GM19351 (cell line): ENCODE data around the gene RGMA.
A peak's percentile ranks its signal among the peaks of the same experiment; 100 is the strongest.

Experiments used
- ATAC-seq: cut with Tn5 transposase; IDR thresholded peaks from one replicate; pipeline ENCODE4 v1.9.1; 2021; ENCODE audit warnings: mild to moderate bottlenecking, moderate library complexity; ENCODE audit not compliant: unreplicated experiment

Gene RGMA

GRCh38 chr15:93020976-93021772 lies 67.8 kb downstream of the RGMA start:
- peak; percentile 80 for ATAC-seq

- ATAC-seq = no peak
Measured at GRCh38 chr15:93019971-93020370, 69.0 kb downstream of the RGMA start.

DNA sequence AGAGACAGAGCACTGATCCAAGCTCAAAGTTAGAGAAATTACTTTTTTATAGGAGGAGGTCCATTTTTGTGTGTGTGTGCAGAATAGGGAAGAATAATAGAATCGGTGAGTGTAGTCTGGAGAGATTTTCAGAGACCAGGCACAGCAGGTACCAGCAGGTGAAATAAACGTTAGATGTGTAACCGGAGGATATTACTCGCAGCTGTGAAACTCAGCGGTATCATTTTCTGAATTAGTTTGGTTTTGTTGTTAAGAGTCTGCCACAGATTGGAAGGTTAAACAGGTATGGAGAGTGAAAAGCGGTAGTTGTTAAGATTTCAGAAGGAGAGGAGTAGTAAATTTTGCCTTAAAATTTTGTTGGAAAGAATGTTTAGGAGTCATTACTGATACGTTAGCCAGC lies 69.9 kb downstream of the RGMA start:
- no peak for ATAC-seq

DNA sequence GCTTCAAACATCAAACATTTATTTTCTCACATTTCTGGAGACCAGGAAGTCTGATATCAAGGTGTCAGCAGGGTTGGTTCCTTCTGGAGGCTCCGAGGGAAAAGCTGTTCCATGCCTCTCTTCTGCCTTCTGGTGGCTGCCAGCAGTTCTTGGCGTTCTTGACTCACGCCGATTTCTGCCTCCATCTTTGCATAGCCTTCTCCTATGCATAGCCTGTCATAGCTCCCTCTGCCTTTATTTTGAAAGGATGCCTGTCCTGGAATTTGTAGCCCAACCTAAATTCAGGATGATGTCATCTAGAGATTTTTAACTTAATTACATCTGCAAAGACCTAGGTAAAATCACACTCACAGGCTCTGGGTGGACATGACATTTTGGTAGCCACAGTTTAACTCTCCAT lies 70.4 kb downstream of the RGMA start:
- no peak for ATAC-seq

DNA sequence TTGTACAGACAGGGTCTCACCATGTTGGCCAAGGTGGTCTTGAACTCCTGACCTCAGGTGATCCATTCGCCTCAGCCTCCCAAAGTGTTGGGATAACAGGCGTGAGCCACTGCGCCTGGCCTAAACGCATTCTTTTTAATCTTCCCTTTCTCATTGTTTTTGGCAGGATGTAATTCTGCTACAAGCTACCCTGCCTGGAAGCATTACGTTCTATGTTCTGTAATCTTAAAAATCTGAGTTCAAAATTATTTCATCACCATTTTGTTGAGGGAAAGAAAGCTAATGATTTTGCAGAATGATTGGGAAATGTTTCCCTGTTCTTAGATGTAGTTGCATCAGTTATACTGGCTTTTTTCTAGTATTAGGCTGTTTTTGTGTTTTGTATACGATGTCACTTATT lies 71.5 kb downstream of the RGMA start:
- no peak for ATAC-seq

- no peak for ATAC-seq
Measured at GRCh38 chr15:93012786-93013185, 76.2 kb downstream of the RGMA start.

DNA sequence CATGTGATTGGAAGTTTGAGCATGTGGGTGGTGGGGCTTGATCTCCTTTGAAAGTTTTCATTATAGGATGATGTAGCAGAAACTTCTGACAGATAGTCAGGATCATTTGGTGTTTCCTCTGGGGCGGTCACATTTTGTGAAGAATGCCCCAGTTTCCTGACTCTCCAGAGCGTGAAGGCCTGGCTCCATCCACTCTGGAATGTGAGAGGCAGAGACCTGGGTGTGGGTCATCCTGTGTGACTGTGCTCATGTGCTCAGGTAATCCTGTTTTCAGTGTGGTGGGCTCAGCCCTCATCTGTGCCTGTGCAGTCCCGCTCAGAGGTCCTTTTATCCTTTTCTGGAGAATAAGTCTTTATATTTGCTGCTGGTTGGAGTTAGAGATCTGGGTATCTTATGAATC lies 81.0 kb downstream of the RGMA start:
- ATAC-seq = no peak

GRCh38 chr15:93005133-93005532 lies 83.9 kb downstream of the RGMA start:
- no peak for ATAC-seq

DNA sequence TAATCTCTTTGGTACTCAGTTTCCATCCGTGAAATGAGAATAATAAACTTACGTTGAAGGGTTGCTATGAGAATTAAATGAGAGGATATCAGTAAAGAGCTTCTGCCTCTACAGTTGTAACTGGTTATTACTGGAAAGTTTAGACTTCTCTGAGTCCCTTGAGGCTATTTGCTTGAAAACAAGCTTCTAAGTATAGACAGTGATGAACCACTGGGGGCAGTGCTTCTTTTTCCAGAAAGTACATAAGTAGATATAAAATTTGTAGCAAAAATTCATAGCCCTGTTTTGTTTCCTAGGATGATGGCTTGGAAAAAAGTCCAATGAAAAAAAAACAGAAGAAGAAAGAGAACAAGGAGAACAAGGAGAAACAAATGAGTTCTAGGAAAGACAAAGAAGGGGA lies 87.1 kb downstream of the RGMA start:
- no peak for ATAC-seq

- ATAC-seq = no peak
Measured at GRCh38 chr15:93001156-93001555, 87.9 kb downstream of the RGMA start.

DNA sequence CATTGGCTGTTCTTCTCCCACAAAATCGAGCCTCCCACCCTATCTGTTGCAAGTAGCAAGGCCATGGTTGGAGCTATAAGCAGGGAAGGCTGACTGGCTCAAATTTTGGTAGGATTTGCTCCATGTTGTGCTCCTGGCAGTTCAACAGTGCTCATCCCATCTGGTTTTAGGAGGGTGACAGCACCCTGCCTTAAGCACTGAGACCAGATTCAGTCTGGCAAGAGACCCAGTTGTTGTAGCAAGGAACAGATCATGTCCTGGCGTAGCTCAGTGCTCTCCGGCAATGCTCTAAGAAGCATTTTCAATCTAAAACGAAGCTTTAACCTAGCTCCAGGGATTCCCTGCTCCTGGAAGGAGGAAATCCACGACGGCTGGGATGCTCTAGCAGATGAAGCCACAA lies 91.2 kb downstream of the RGMA start:
- no peak for ATAC-seq

DNA sequence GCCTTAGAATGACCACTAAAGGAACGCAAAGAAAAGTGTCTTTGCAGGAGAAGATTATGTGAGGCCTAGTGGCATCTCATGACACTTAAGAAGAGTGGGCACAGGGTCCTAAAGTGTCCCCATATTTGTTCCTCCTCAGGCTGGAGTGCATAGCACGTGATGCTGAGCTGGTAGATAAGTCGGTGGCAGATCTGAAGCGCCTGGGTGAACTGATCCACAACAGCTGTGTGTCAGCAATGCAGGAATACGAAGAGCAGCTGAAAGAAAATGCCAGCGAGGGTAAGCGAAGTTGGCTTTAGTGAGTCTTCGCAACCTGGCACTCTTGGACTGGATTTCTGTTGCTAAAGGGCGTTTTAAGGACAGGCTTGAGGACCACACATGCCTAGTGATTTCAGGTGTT lies 96.3 kb downstream of the RGMA start:
- no peak for ATAC-seq

- ATAC-seq = no peak
Measured at GRCh38 chr15:92990031-92990430, 99.0 kb downstream of the RGMA start.

DNA sequence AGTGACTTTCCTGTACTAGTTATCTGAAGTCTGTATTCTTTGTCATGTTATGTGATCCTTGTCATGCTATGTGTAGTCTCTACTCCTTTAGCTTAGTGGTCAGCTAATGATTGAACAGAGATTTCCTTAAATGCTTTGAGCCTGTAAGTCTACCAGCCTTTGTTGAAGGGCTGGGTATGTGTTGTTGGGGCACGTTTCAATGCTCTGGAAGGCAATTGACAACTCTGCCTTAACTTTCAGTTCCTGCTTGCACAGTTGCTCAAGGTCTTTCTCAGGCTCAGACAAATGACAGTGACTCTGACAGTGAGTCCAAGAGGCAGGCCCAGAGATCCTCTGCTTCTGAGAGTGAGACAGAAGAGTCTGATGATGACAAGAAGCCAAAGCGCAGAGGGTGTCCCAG lies 99.5 kb downstream of the RGMA start:
- peak; percentile 68 for ATAC-seq
